K562 (cell line): Measurements from ENCODE around the gene PNKD. TPM values are rescaled to one million over a fixed set of nuclear protein-coding genes. Genes with fewer than 3 reads are reported as not detected.

Source experiments
- AFF4 ChIP-seq: sonication (generic); formaldehyde crosslinking; IDR thresholded peaks from 2 replicates; pipeline ENCODE4 v1.8.0; 2023; ENCODE audit warnings: mild to moderate bottlenecking, missing genetic modification reagents
- DEAF1 ChIP-seq: fragments of 450-650 bp; formaldehyde crosslinking; IDR thresholded peaks from 2 replicates; pipeline ENCODE4 v1.4.0; 2020; ENCODE audit warnings: mild to moderate bottlenecking, moderate library complexity
- EGR1 ChIP-seq: fragments of 450-650 bp; conservative IDR thresholded peaks from 2 replicates; pipeline ENCODE4 v1.6.1; 2017; ENCODE audit warnings: mild to moderate bottlenecking
- FOXJ3 ChIP-seq: sonication (generic); formaldehyde crosslinking; IDR thresholded peaks from 2 replicates; pipeline ENCODE4 v1.4.0; 2020; ENCODE audit warnings: mild to moderate bottlenecking, missing genetic modification reagents
- HDAC6 ChIP-seq: IDR thresholded peaks from 2 replicates; pipeline ENCODE4 v1.6.1; 2012; ENCODE audit warnings: low read depth, mild to moderate bottlenecking, control low read depth, inconsistent platforms, low read length, moderate library complexity
- HDGF ChIP-seq: fragments of 450-650 bp; IDR thresholded peaks from 2 replicates; pipeline ENCODE4 v1.6.1; 2016
- HIVEP1 ChIP-seq: fragments of 250-450 bp; sonication (Bioruptor Pico); IDR thresholded peaks from 2 replicates; pipeline ENCODE4 v1.4.0; 2020; ENCODE audit warnings: mild to moderate bottlenecking
- KDM1A ChIP-seq, 2 experiments: fragments of 450-650 bp; IDR thresholded peaks; 2 replicates each; pipeline ENCODE4 v1.6.1; 2016; ENCODE audit warnings: mild to moderate bottlenecking in 2 of 2
- NFRKB ChIP-seq: fragments of 450-650 bp; IDR thresholded peaks from 2 replicates; pipeline ENCODE4 v1.6.1; 2016; ENCODE audit warnings: low read depth
- PCBP1 ChIP-seq: fragments of 200-400 bp; formaldehyde crosslinking; IDR thresholded peaks from 2 replicates; pipeline ENCODE4 v1.6.1; 2018; ENCODE audit warnings: mild to moderate bottlenecking, low read depth, low read length; ENCODE audit not compliant: poor library complexity, severe bottlenecking
- PPARD ChIP-seq: fragments of 250-450 bp; sonication (Bioruptor Pico); IDR thresholded peaks from 2 replicates; pipeline ENCODE4 v1.8.0; 2022; ENCODE audit warnings: inconsistent platforms, mild to moderate bottlenecking, moderate library complexity
- SMAD1 ChIP-seq: fragments of 150-350 bp; IDR thresholded peaks from 2 replicates; pipeline ENCODE4 v1.6.1; 2014; ENCODE audit warnings: low read length, low read depth; ENCODE audit not compliant: partially characterized antibody
- SOX6 ChIP-seq: fragments of 450-650 bp; IDR thresholded peaks from 2 replicates; pipeline ENCODE4 v1.6.1; 2014; ENCODE audit warnings: mild to moderate bottlenecking
- ZBED1 ChIP-seq: IDR thresholded peaks from 2 replicates; pipeline ENCODE4 v1.6.1; 2014
- ZBTB1 ChIP-seq: sonication (generic); formaldehyde crosslinking; IDR thresholded peaks from 2 replicates; pipeline ENCODE4 v1.8.1; 2023; ENCODE audit warnings: missing genetic modification reagents, low read depth, mild to moderate bottlenecking, borderline replicate concordance
- ZNF184 ChIP-seq: sonication (generic); formaldehyde crosslinking; IDR thresholded peaks from 2 replicates; pipeline ENCODE4 v1.5.0; 2020; ENCODE audit warnings: missing genetic modification reagents
- ZNF3 ChIP-seq: fragments of 250-450 bp; sonication (Bioruptor Pico); IDR thresholded peaks from 2 replicates; pipeline ENCODE4 v1.5.0; 2021; ENCODE audit warnings: mild to moderate bottlenecking, moderate library complexity
- ZNF589 ChIP-seq: fragments of 200-800 bp; sonication (Bioruptor generic); IDR thresholded peaks from 2 replicates; pipeline ENCODE4 v1.6.1; 2016; ENCODE audit warnings: low read depth, missing genetic modification characterization, missing compliant biosample characterization
- polyA plus RNA-seq, 8 experiments: library from polyadenylated mRNA; depleted of rRNA in 4 of 8; stranded (reverse) in 5 of 8; unstranded in 3 of 8; fragments of >200 nt; fragmentation: Nextera tagmentation in 2 of 8; fragmentation: Illumina TruSeq in 1 of 8; extraction: Ambion mirVana in 2 of 8; extraction: Trizol in 1 of 8; gene quantifications; 2 replicates each; pipeline versions ENCODE4 v1.2.1 to v1.2.3, GENCODE V29; 2011 to 2014; ENCODE audit warnings: inconsistent platforms in 1 of 8, missing spikeins in 1 of 8
- total RNA-seq, 7 experiments: library from RNA; depleted of rRNA in 6 of 7; stranded (reverse); fragments of >200 nt in 6 of 7; fragmentation: Illumina TruSeq in 2 of 7; extraction: Trizol in 2 of 7; gene quantifications; 2 replicates each; pipeline versions ENCODE4 v1.2.1 to v1.2.3, GENCODE V29; 2011 to 2021; ENCODE audit warnings: low replicate concordance in 1 of 7
- TF ChIP-seq, protein P1 (sequence below), 2 experiments: fragments of 150-350 bp in 1 of 2; IDR thresholded peaks; 2 replicates each; pipeline ENCODE4 v1.6.1; 2012 to 2016; ENCODE audit warnings: low read depth in 2 of 2, low read length in 2 of 2, mild to moderate bottlenecking in 1 of 2, moderate library complexity in 1 of 2
- TF ChIP-seq, protein P2 (sequence below): fragments of 450-650 bp; conservative IDR thresholded peaks from 2 replicates; pipeline ENCODE4 v1.6.1; 2016; ENCODE audit warnings: missing genetic modification characterization, low read depth, mild to moderate bottlenecking, missing compliant biosample characterization, moderate library complexity

PNKD gene
- total and polyA plus RNA-seq, 9 of the 15 experiments (the other 6 are each of a cell fraction or from before 2014, with no cell fraction given), result 26.0 to 105 (median 60.1) TPM

DNA sequence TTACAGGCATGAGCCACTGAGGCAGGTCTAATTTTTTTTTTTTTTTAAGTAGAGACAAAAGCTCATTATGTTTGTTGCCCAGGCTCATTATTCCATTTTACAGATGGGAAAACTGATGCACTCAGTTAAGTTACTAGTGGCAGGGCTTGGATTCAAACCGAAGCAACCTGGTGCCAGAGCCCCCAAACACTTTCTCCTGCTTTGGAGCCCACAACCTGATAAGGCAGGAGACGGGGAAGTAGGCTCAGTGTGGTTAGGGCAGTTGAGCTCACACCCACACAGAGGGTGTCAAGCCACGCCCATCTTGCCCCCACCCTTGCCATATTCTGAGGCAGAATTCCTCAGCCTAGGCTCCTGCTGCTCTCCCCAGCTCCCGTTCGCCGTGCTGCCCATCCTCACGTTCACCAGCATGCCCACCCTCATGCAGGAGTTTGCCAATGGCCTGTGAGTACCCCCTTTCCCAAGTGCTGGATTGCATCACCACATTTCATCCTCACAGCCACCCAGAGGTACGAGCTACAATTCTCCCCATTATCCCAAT, 123.5 kb downstream of the PNKD start (continued):
- no peak for TF ChIP-seq FOXJ3
- TF ChIP-seq NFRKB, result no peak
- no peak for TF ChIP-seq ZNF3 (CRISPR knock-in tag)
- no peak for TF ChIP-seq AFF4
- TF ChIP-seq PCBP1, result no peak
- TF ChIP-seq DEAF1 (CRISPR knock-in tag), result no peak
- TF ChIP-seq HDAC6, result no peak
- TF ChIP-seq SOX6, result no peak
- TF ChIP-seq ZBED1, result no peak
- no peak for TF ChIP-seq ZNF589 (CRISPR knock-in tag)
- TF ChIP-seq, protein P1, sequence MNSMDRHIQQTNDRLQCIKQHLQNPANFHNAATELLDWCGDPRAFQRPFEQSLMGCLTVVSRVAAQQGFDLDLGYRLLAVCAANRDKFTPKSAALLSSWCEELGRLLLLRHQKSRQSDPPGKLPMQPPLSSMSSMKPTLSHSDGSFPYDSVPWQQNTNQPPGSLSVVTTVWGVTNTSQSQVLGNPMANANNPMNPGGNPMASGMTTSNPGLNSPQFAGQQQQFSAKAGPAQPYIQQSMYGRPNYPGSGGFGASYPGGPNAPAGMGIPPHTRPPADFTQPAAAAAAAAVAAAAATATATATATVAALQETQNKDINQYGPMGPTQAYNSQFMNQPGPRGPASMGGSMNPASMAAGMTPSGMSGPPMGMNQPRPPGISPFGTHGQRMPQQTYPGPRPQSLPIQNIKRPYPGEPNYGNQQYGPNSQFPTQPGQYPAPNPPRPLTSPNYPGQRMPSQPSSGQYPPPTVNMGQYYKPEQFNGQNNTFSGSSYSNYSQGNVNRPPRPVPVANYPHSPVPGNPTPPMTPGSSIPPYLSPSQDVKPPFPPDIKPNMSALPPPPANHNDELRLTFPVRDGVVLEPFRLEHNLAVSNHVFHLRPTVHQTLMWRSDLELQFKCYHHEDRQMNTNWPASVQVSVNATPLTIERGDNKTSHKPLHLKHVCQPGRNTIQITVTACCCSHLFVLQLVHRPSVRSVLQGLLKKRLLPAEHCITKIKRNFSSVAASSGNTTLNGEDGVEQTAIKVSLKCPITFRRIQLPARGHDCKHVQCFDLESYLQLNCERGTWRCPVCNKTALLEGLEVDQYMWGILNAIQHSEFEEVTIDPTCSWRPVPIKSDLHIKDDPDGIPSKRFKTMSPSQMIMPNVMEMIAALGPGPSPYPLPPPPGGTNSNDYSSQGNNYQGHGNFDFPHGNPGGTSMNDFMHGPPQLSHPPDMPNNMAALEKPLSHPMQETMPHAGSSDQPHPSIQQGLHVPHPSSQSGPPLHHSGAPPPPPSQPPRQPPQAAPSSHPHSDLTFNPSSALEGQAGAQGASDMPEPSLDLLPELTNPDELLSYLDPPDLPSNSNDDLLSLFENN (IDR thresholded peaks at IDR 0.05; ENCODE audit: low read depth in 2 of 2, low read length in 2 of 2), result no peak
- TF ChIP-seq EGR1, result peak; percentile 87
- TF ChIP-seq ZNF184, result no peak
- TF ChIP-seq HDGF, result no peak
- no peak for TF ChIP-seq ZBTB1 (CRISPR knock-in tag)
- TF ChIP-seq PPARD, result no peak
- TF ChIP-seq, protein P2, sequence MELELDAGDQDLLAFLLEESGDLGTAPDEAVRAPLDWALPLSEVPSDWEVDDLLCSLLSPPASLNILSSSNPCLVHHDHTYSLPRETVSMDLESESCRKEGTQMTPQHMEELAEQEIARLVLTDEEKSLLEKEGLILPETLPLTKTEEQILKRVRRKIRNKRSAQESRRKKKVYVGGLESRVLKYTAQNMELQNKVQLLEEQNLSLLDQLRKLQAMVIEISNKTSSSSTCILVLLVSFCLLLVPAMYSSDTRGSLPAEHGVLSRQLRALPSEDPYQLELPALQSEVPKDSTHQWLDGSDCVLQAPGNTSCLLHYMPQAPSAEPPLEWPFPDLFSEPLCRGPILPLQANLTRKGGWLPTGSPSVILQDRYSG (tag), result no peak
- TF ChIP-seq SMAD1, result no peak
- TF ChIP-seq KDM1A (IDR thresholded peaks at IDR 0.05), result peak in 1 of 2 experiments; percentile 54; a peak in 2 of 4 replicates
- TF ChIP-seq HIVEP1 (CRISPR knock-in tag), result no peak
